ENCODE results near the gene FASLG.
"Not testable (repeated sequence)": the region's sequence is repeated elsewhere in the genome, so short reads cannot be mapped to it uniquely, and the experiment has no call there.

Gene FASLG

GRCh38 chr1:172686143-172686542 lies 27.2 kb downstream of the FASLG start:
- no peak for DNase-seq

GRCh38 chr1:172688428-172689085 lies 29.7 kb downstream of the FASLG start:
- not testable (repeated sequence) for DNase-seq

GRCh38 chr1:172690925-172691324 lies 32.0 kb downstream of the FASLG start:
- DNase-seq: not testable (repeated sequence)

- no peak for DNase-seq
Measured at GRCh38 chr1:172697534-172698002, 38.7 kb downstream of the FASLG start.

GRCh38 chr1:172698224-172698623 lies 39.3 kb downstream of the FASLG start:
- DNase-seq: no peak

- peak; percentile 67 for DNase-seq
Measured at GRCh38 chr1:172699111-172699510, 40.2 kb downstream of the FASLG start.

- DNase-seq: no peak
Measured at GRCh38 chr1:172699695-172700227, 40.9 kb downstream of the FASLG start.

- DNase-seq: no peak
Measured at GRCh38 chr1:172700556-172700955, 41.7 kb downstream of the FASLG start.

GRCh38 chr1:172704001-172704400 lies 45.1 kb downstream of the FASLG start:
- DNase-seq: no peak

GRCh38 chr1:172704420-172705210 lies 45.7 kb downstream of the FASLG start:
- no peak for DNase-seq

GRCh38 chr1:172708452-172708851 lies 49.5 kb downstream of the FASLG start:
- DNase-seq: no peak

GRCh38 chr1:172711558-172711957 lies 52.7 kb downstream of the FASLG start:
- no peak for DNase-seq

GRCh38 chr1:172713466-172713865 lies 54.6 kb downstream of the FASLG start:
- no peak for DNase-seq

Measured in EL (cell line).